CD4-positive, CD25-positive, alpha-beta regulatory T cell (primary cell): ENCODE data around the gene NOTCH4. TPM values are rescaled to one million over a fixed set of nuclear protein-coding genes. Genes with fewer than 3 reads are reported as not detected.
A peak's percentile ranks its signal among the peaks of the same experiment; 100 is the strongest.

Source experiments
- ATAC-seq, 2 donors: fragments of 150-1000 bp; cut with Tn5 transposase; one replicate each; pipeline ENCODE4 v1.10.0; 2021; ENCODE audit warnings: low read depth in 2 of 2, moderate number of reproducible peaks in 2 of 2, moderate library complexity in 1 of 2
- DNase-seq, 3 donors: peaks; one replicate each; pipeline versions ENCODE4 v3.0.0 to v3.0.0-alpha.2; 2012 to 2022; ENCODE audit warnings: mixed read lengths in 1 of 3
- H3K27ac ChIP-seq: one replicate; pipeline ENCODE4 v1.7.0; 2013; ENCODE audit warnings: mild to moderate bottlenecking, low read length; ENCODE audit not compliant: insufficient read depth, poor library complexity, severe bottlenecking
- H3K27me3 ChIP-seq: one replicate; pipeline ENCODE4 v1.7.0; 2013; ENCODE audit warnings: low read length; ENCODE audit not compliant: control insufficient read depth, insufficient read depth
- H3K36me3 ChIP-seq: one replicate; pipeline ENCODE4 v1.7.0; 2013; ENCODE audit warnings: mild to moderate bottlenecking, low read length, moderate library complexity; ENCODE audit not compliant: control insufficient read depth, insufficient read depth
- H3K4me1 ChIP-seq: 2 replicates; pipeline ENCODE4 v1.7.0; 2013; ENCODE audit warnings: mild to moderate bottlenecking, low read length; ENCODE audit not compliant: insufficient read depth, control insufficient read depth, poor library complexity, severe bottlenecking
- H3K4me3 ChIP-seq: one replicate; pipeline ENCODE4 v1.7.0; 2013; ENCODE audit warnings: low read depth, mild to moderate bottlenecking, low read length, moderate library complexity
- H3K9me3 ChIP-seq, 2 experiments: 1 replicate in 1 of 2; 2 replicates in 1 of 2; pipeline ENCODE4 v1.7.0; 2013; ENCODE audit warnings: low read length in 2 of 2, mild to moderate bottlenecking in 1 of 2, moderate library complexity in 1 of 2; ENCODE audit not compliant: control insufficient read depth in 2 of 2
- H3K27ac Mint-ChIP-seq, 3 donors: one replicate each; pipeline ENCODE4 v1.8.0; 2020 to 2022; ENCODE audit warnings: mild to moderate bottlenecking in 3 of 3, mixed read lengths in 3 of 3, moderate library complexity in 2 of 3
- H3K27me3 Mint-ChIP-seq: one replicate; pipeline ENCODE4 v1.8.0; 2022; ENCODE audit warnings: mild to moderate bottlenecking, mixed read lengths
- H3K36me3 Mint-ChIP-seq: one replicate; pipeline ENCODE4 v1.8.0; 2020; ENCODE audit warnings: mixed read lengths
- H3K4me1 Mint-ChIP-seq, 4 donors: one replicate each; pipeline ENCODE4 v1.8.0; 2020 to 2022; ENCODE audit warnings: mixed read lengths in 4 of 4, mild to moderate bottlenecking in 1 of 4
- H3K4me3 Mint-ChIP-seq, 4 donors: one replicate each; pipeline ENCODE4 v1.8.0; 2020 to 2022; ENCODE audit warnings: mild to moderate bottlenecking in 4 of 4, mixed read lengths in 4 of 4, moderate library complexity in 3 of 4
- H3K9me3 Mint-ChIP-seq, 7 donors: one replicate each; pipeline ENCODE4 v1.8.0; 2020 to 2022; ENCODE audit warnings: mixed read lengths in 7 of 7, mild to moderate bottlenecking in 3 of 7, moderate library complexity in 2 of 7
- polyA plus RNA-seq, 4 donors: library from polyadenylated mRNA; unstranded; fragments of 300-500 nt; fragmentation: Illumina TruSeq; gene quantifications; one replicate each; pipeline ENCODE4 v1.2.3, GENCODE V29; 2021
- total RNA-seq: library from RNA; stranded (reverse); gene quantifications from one replicate; pipeline ENCODE4 v1.2.3, GENCODE V29; 2022

Gene NOTCH4
- total and polyA plus RNA-seq, 5 donors from 2014 or later, result 0.36 to 0.86 (median 0.63) TPM; not detected in 1

DNA sequence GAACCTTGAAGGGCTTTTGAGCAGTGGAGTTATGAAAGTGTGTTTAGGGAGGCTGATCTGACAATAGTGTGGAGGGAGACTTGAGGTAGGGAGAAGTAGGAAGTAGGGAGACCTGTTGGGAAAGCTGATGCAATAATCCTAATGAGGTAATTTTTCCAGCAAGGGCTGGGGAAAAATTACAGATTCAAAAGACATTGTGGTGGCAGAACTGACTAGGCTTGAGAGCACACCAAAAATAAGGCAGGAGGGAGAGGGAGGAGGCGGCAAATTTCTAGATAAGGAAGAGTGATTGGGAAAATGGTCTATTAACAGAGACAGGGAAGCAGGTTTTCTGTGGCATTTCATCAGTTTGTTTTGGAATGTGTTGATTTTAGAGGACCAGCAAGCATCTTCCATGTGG is 77.6 kb downstream of the NOTCH4 start:
- no peak for DNase-seq
- no peaks in the 10 kb centered on the region for H3K4me1 ChIP-seq
- peaks cover 6% of the 10 kb centered on the region for H3K27me3 ChIP-seq
- no peaks in the 10 kb centered on the region for H3K9me3 ChIP-seq
- H3K4me3 Mint-ChIP-seq, result peak overlapping the region in 3 of 4 donors; percentile 47 to 61 (median 51)
- H3K4me1 Mint-ChIP-seq, result peaks cover 7 to 29% (median 14%) of the 10 kb centered on the region in 4 donors
- H3K36me3 Mint-ChIP-seq, result no peaks in the 10 kb centered on the region
- peak overlapping the region in 2 of 3 donors; percentile 39 to 52 for H3K27ac Mint-ChIP-seq
- peaks cover 54% of the 10 kb centered on the region for H3K27me3 Mint-ChIP-seq
- no peak overlapping the region for H3K27ac ChIP-seq
- ATAC-seq, result no peak
- no peak overlapping the region for H3K4me3 ChIP-seq
- H3K36me3 ChIP-seq, result no peaks in the 10 kb centered on the region
- peaks cover 0 to 6% (median 1%) of the 10 kb centered on the region in 7 donors for H3K9me3 Mint-ChIP-seq

Other genes starting within 250 kb of the NOTCH4 start
- gene C4A, start 242.0 kb downstream of the NOTCH4 start, total RNA-seq, result 4.0 TPM
- under 1 TPM in 2 of 4 donors, not detected in 2; 0.28 to 0.30 TPM for gene C4A, start 242.0 kb downstream of the NOTCH4 start, polyA plus RNA-seq
- 3.6 TPM for gene C4B, start 209.3 kb downstream of the NOTCH4 start, total RNA-seq
- under 1 TPM in 1 of 4 donors, not detected in 3; 0.52 TPM for gene C4B, start 209.3 kb downstream of the NOTCH4 start, polyA plus RNA-seq
- gene CYP21A2, start 185.7 kb downstream of the NOTCH4 start, total RNA-seq, result not detected
- not detected for gene CYP21A2, start 185.7 kb downstream of the NOTCH4 start, polyA plus RNA-seq
- 11.2 TPM for gene TNXB, start 114.7 kb downstream of the NOTCH4 start, total RNA-seq
- under 1 TPM in 2 of 4 donors, not detected in 2; 0.15 to 0.46 TPM for gene TNXB, start 114.7 kb downstream of the NOTCH4 start, polyA plus RNA-seq
- gene ATF6B, start 95.8 kb downstream of the NOTCH4 start, total RNA-seq, result 117 TPM
- gene ATF6B, start 95.8 kb downstream of the NOTCH4 start, polyA plus RNA-seq, result 10 to 100 TPM; 20.0 to 27.7 (median 24.2) TPM
- gene FKBPL, start 93.8 kb downstream of the NOTCH4 start, total RNA-seq, result 1.5 TPM
- 1 to 10 TPM; 1.2 to 1.5 (median 1.4) TPM for gene FKBPL, start 93.8 kb downstream of the NOTCH4 start, polyA plus RNA-seq
- gene PRRT1, start 72.1 kb downstream of the NOTCH4 start, total RNA-seq, result 0.39 TPM
- gene PRRT1, start 72.1 kb downstream of the NOTCH4 start, polyA plus RNA-seq, result under 1 TPM in 3 of 4 donors, not detected in 1; 0.13 to 0.55 (median 0.18) TPM
- gene PPT2, start 69.9 kb downstream of the NOTCH4 start, total RNA-seq, result 4.8 TPM
- gene PPT2, start 69.9 kb downstream of the NOTCH4 start, polyA plus RNA-seq, result 1 to 10 TPM; 3.1 to 6.2 (median 5.4) TPM
- 9.9 TPM for gene EGFL8, start 59.5 kb downstream of the NOTCH4 start, total RNA-seq
- gene EGFL8, start 59.5 kb downstream of the NOTCH4 start, polyA plus RNA-seq, result under 1 TPM in 1 of 4 donors, not detected in 3; 0.60 TPM
- gene AGPAT1, start 48.0 kb downstream of the NOTCH4 start, total RNA-seq, result 23.9 TPM
- gene AGPAT1, start 48.0 kb downstream of the NOTCH4 start, polyA plus RNA-seq, result 10 to 100 TPM; 11.8 to 15.2 (median 14.3) TPM
- 30.0 TPM for gene RNF5, start 45.7 kb downstream of the NOTCH4 start, total RNA-seq
- 100 to 1,000 TPM; 117 to 135 (median 131) TPM for gene RNF5, start 45.7 kb downstream of the NOTCH4 start, polyA plus RNA-seq
- gene AGER, start 39.8 kb downstream of the NOTCH4 start, total RNA-seq, result 27.8 TPM
- gene AGER, start 39.8 kb downstream of the NOTCH4 start, polyA plus RNA-seq, result under 1 TPM in 2 of 4 donors, not detected in 2; 0.44 to 0.52 TPM
- 106 TPM for gene PBX2, start 33.9 kb downstream of the NOTCH4 start, total RNA-seq
- 1 to 10 TPM; 1.7 to 2.7 (median 1.9) TPM for gene PBX2, start 33.9 kb downstream of the NOTCH4 start, polyA plus RNA-seq
- gene GPSM3, start 31.4 kb downstream of the NOTCH4 start, total RNA-seq, result 202 TPM
- gene GPSM3, start 31.4 kb downstream of the NOTCH4 start, polyA plus RNA-seq, result 100 to 1,000 TPM in 2 of 4 donors, 10 to 100 TPM in 2; 82.4 to 109 (median 96.1) TPM
- not detected for gene TSBP1, start 147.8 kb upstream of the NOTCH4 start, total RNA-seq
- not detected for gene TSBP1, start 147.8 kb upstream of the NOTCH4 start, polyA plus RNA-seq
- gene BTNL2, start 183.1 kb upstream of the NOTCH4 start, total RNA-seq, result not detected
- not detected for gene BTNL2, start 183.1 kb upstream of the NOTCH4 start, polyA plus RNA-seq
- gene HLA-DRA, start 215.8 kb upstream of the NOTCH4 start, total RNA-seq, result 100 TPM
- gene HLA-DRA, start 215.8 kb upstream of the NOTCH4 start, polyA plus RNA-seq, result 100 to 1,000 TPM; 118 to 296 (median 179) TPM